GM18505 (cell line): ENCODE results near the gene SAG.

ENCODE experiments used
- ATAC-seq: cut with Tn5 transposase; IDR thresholded peaks from one replicate; pipeline ENCODE4 v1.9.1; 2021; ENCODE audit not compliant: unreplicated experiment
- POLR2A ChIP-seq: IDR thresholded peaks from 4 replicates; pipeline ENCODE4 v1.6.1; 2011; ENCODE audit warnings: borderline replicate concordance; ENCODE audit not compliant: insufficient read depth, insufficient read length; ENCODE audit errors: extremely low read depth

The SAG gene

GRCh38 chr2:233387667-233388528, 80.3 kb downstream of the SAG start:
- TF ChIP-seq POLR2A, result no peak

GRCh38 chr2:233389601-233390125, 82.0 kb downstream of the SAG start:
- TF ChIP-seq POLR2A, result no peak
- ATAC-seq, result no peak

More at GRCh38 chr2:233387667-233388528, 80.3 kb downstream of the SAG start:
- no peak for ATAC-seq

GRCh38 chr2:233395687-233396086, 88.1 kb downstream of the SAG start:
- ATAC-seq, result no peak
- TF ChIP-seq POLR2A, result no peak
